Urothelium cell line (cell line): ENCODE data around the gene CCSER1.
"Not testable (repeated sequence)": the region's sequence is repeated elsewhere in the genome, so short reads cannot be mapped to it uniquely, and the experiment has no call there.

ENCODE experiments used
- DNase-seq: peaks from one replicate; pipeline ENCODE4 v3.0.0; 2011; ENCODE audit warnings: low spot score, mixed read lengths
- FAIRE-seq: peaks from 2 replicates; lab custom pipeline; 2011; peaks lifted over from hg19 to GRCh38; lab: Jason Lieb, UNC

The CCSER1 gene

DNA sequence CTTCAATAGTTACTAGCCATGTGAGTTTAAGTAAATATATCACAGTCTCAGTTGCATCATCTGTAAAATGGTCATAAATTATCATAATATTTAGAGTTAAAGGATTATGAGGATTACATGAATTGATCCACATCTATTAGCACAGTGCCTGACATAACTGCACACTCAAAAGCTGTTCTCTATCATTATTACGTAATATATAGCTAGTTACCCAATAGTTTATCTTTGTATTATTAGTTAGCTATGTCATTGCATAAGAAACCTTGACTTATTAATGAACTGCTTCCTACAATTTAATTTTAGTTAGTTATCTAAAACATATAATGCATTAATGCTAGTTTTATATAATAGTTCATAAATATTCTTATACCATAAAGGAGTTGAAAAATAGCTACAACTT lies 1099.7 kb downstream of the CCSER1 start:
- no peak for FAIRE-seq
- DNase-seq: no peak

GRCh38 chr4:91228659-91229058 lies 1101.5 kb downstream of the CCSER1 start:
- DNase-seq (no peak), FAIRE-seq (no peak)

DNA sequence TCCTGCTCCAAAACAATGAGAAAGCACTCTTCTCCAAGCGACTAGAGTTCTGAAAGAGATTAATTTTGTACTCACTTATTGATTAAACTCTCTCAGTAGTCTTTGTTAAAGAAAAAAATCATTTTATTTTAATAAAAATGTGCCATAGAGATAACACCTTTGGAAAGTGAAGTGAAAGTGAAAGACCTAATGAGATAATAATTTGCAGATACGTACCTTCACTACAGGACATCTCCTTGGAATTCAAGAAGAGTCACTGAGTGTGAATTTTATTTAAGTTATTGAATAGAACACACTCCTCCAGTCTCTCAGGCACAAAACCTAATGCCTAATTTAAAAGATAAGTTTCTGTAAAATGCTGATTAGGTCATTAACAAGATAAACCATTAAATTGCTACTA lies 1106.0 kb downstream of the CCSER1 start:
- DNase-seq (no peak), FAIRE-seq (no peak)

DNA sequence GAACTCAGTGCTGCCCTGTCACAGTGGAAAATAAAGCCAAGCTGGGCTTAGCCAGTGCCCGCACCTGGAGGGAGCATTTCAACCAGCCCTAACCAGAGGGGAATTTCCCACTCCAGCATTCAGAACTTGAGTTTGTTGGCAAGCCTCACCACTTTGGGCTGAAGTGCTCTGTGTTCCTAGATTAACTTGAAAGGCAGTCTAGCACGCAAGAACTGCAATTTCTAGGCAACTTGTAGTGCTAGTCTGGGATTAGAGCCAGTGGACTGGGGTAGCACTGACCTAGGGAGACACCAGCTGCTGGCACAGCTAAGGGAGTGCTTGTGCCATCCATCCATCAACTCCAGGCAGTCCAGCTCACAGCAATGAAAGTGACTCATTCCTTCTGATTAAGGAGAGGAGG lies 1115.9 kb downstream of the CCSER1 start:
- no peak for DNase-seq
- no peak for FAIRE-seq

GRCh38 chr4:91256043-91256442 lies 1128.8 kb downstream of the CCSER1 start:
- FAIRE-seq: no peak
- no peak for DNase-seq

- FAIRE-seq (no peak), DNase-seq (no peak)
Observed at GRCh38 chr4:91256751-91257150, 1129.6 kb downstream of the CCSER1 start.

DNA sequence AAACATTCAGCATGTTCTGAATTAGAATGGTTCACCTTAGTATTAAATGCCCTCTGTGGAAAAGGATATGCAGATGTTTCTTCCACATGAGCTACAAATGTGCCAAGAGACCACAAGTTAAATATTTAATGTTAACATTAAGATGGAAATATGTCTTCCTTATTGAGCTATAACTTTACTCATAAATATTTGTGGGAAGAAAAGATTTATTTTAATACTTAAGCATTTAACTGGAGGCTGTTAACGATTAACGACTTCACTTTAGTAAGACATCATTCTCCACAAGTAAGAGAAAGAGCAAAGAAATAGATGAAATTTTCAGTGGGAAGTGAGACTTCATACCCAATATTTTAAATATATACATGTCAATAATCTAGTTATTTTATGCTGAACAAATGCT lies 1130.5 kb downstream of the CCSER1 start:
- DNase-seq (no peak), FAIRE-seq (no peak)

DNA sequence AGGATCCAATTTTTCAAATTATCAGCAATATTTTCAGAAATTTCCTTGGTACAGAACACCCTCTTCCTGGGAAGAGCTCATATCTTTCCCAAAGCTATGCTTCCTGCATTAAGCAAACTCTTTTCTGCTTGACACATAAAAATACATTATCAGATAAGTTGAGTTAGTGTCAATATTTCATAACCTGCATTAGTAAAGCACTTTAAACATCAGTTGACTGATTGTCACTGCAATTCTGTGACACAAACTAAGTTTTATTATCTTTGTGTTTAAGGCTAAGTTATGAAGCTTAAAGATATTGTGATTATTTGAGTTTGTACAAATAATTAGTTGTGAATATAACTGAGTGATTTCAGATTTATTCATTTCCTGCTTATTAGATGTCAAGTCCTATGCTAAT lies 1131.1 kb downstream of the CCSER1 start:
- FAIRE-seq (no peak), DNase-seq (no peak)

- DNase-seq: no peak
- FAIRE-seq: no peak
Observed at GRCh38 chr4:91267543-91267942, 1140.3 kb downstream of the CCSER1 start.

GRCh38 chr4:91268481-91268880 lies 1141.3 kb downstream of the CCSER1 start:
- not testable (repeated sequence) for DNase-seq, FAIRE-seq

GRCh38 chr4:91268913-91269312 lies 1141.7 kb downstream of the CCSER1 start:
- DNase-seq (no peak), FAIRE-seq (no peak)

- FAIRE-seq: no peak
- DNase-seq: no peak
Observed at GRCh38 chr4:91279899-91280298, 1152.7 kb downstream of the CCSER1 start.

- FAIRE-seq (no peak), DNase-seq (no peak)
Observed at GRCh38 chr4:91280551-91281290, 1153.5 kb downstream of the CCSER1 start.

DNA sequence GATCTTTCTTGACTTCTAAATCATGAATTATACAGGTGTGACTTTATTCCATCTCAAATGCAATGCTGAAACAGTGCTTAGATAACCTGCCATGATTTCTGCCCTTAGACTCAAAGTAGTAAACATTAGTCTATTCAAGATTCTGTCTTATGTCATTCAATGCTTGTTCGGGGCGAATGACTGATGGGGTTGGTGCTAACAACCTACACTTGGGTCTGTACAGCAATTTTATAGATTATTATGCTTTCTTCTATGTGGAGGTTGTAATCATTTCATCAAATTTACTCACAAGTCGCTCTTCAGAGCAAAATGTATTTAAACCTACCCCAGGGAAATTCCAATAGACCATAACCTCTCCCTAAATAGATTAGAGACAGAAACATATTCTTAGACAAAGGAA lies 1155.0 kb downstream of the CCSER1 start:
- DNase-seq (no peak), FAIRE-seq (no peak)

DNA sequence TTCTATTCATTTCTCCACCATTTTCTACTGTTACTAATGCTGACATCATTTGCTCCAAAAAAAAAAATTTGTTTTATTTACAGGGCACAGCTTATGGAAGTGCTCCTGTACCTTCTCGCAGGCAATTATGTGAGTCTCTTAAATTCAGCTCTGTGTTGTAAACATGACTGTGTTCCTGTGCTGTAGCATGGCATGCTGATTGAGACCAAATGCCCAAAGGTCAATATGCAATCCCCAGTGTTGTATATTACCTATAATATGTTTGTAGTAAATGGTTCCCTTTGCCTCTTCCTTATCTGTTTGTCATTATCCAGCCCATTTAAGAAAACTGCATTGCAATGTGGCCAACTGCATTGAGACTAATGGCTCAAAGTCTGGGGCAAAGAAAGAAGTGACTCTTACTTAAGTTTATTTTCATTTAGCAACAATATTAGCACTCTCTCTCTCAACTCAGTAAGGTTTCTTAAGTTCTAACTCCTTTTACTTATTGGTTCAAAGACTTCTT lies 1156.6 kb downstream of the CCSER1 start:
- DNase-seq (no peak), FAIRE-seq (no peak)

- no peak for DNase-seq
- FAIRE-seq: no peak
Observed at GRCh38 chr4:91284480-91284879, 1157.3 kb downstream of the CCSER1 start.

GRCh38 chr4:91285487-91285886 lies 1158.3 kb downstream of the CCSER1 start:
- DNase-seq: no peak
- no peak for FAIRE-seq

- DNase-seq (no peak), FAIRE-seq (no peak)
Observed at GRCh38 chr4:91288702-91289311, 1161.6 kb downstream of the CCSER1 start.

DNA sequence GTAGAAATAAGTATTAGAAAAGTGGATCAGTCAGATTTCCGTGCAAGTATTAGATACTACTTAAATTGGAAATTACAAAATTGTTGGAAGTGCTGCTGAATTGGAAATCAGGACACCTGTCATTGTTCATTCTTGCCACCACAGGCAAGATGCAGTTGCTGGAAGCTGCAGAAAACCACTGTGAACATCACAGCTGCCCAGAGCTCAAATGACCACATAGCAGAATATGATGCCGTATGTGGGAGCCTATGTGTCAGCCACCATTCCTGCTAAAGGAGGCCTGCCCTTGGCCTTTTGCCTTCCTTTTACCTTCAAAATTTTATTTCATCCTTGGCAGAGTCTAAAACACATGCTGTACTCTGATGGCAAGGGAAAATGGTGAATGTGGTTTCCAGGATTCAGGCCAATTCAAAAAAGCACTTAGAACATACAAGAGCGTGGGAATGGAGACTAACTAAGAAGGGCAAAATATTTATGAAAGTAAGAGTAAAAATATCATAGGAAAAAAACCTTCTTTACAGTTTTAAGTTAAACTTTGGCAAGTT lies 1171.0 kb downstream of the CCSER1 start:
- DNase-seq (no peak), FAIRE-seq (no peak)

GRCh38 chr4:91298824-91299223 lies 1171.6 kb downstream of the CCSER1 start:
- FAIRE-seq (no peak), DNase-seq (no peak)

DNA sequence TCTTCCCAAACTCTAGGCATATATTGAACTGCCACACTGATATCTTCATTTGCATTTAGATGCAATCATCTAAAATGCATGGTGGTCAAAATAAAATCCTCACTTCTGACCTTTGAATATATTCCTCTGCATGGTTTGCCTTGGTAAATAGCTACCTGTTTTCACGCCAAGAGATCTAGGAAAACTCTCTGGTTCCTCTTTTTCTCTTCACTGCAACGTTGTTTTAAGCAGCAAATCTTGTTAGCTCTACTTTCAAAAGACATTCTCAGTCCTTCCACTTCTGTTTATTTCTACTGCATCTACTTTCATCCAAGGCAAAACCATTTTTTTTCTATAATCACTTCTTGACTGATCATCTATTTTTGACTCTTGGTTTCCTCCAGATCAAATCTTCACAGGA lies 1174.9 kb downstream of the CCSER1 start:
- DNase-seq: no peak
- no peak for FAIRE-seq

GRCh38 chr4:91304292-91304691 lies 1177.1 kb downstream of the CCSER1 start:
- FAIRE-seq (no peak), DNase-seq (no peak)
